Neuron (in vitro differentiated cells): ENCODE results near the gene CACNG1.

ENCODE experiments used
- H2AFZ ChIP-seq: one replicate; pipeline ENCODE4 v1.6.1; 2013; ENCODE audit warnings: low read depth, mild to moderate bottlenecking, inconsistent platforms, low read length, moderate library complexity
- H3K27me3 ChIP-seq: one replicate; pipeline ENCODE4 v1.6.1; 2013; ENCODE audit warnings: low read length; ENCODE audit not compliant: insufficient read depth
- H3K36me3 ChIP-seq: one replicate; pipeline ENCODE4 v1.6.1; 2013; ENCODE audit warnings: low read length; ENCODE audit not compliant: insufficient read depth
- H3K4me1 ChIP-seq: one replicate; pipeline ENCODE4 v1.6.1; 2013; ENCODE audit warnings: low read length; ENCODE audit not compliant: insufficient read depth
- H3K4me3 ChIP-seq: 2 replicates; pipeline ENCODE4 v1.5.1; 2013; ENCODE audit warnings: mild to moderate bottlenecking, low read length, moderate library complexity
- H3K9me3 ChIP-seq: one replicate; pipeline ENCODE4 v1.6.1; 2013; ENCODE audit warnings: low read length

CACNG1 gene

GRCh38 chr17:67018471-67019434 lies 25.6 kb upstream of the CACNG1 start:
- Histone ChIP-seq H3K36me3 (peaks cover 53% of the 10 kb centered on the region), H3K4me3 (no peak overlapping the region), H2AFZ (no peak overlapping the region), H3K27me3 (no peaks in the 10 kb centered on the region), H3K4me1 (no peaks in the 10 kb centered on the region), H3K9me3 (peaks cover 2% of the 10 kb centered on the region)

GRCh38 chr17:67019809-67020208 lies 24.5 kb upstream of the CACNG1 start:
- H3K36me3 ChIP-seq, result peaks cover 58% of the 10 kb centered on the region
- H2AFZ ChIP-seq, result no peak overlapping the region
- H3K4me3 ChIP-seq, result no peak overlapping the region
- no peaks in the 10 kb centered on the region for H3K27me3 ChIP-seq
- H3K4me1 ChIP-seq, result no peaks in the 10 kb centered on the region
- H3K9me3 ChIP-seq, result no peaks in the 10 kb centered on the region

- Histone ChIP-seq H3K9me3 (no peaks in the 10 kb centered on the region), H3K27me3 (no peaks in the 10 kb centered on the region), H2AFZ (no peak overlapping the region)
Observed at GRCh38 chr17:67020293-67020766, 24.0 kb upstream of the CACNG1 start.

GRCh38 chr17:67021196-67021595 lies 23.2 kb upstream of the CACNG1 start:
- Histone ChIP-seq H3K27me3 (no peaks in the 10 kb centered on the region), H2AFZ (no peak overlapping the region), H3K36me3 (peaks cover 60% of the 10 kb centered on the region)

More at GRCh38 chr17:67020293-67020766, 24.0 kb upstream of the CACNG1 start:
- H3K4me1 ChIP-seq, result no peaks in the 10 kb centered on the region
- H3K4me3 ChIP-seq, result no peak overlapping the region
- peaks cover 63% of the 10 kb centered on the region for H3K36me3 ChIP-seq

GRCh38 chr17:67021743-67022450 lies 22.5 kb upstream of the CACNG1 start:
- H3K4me3 ChIP-seq, result no peak overlapping the region
- no peak overlapping the region for H2AFZ ChIP-seq
- no peaks in the 10 kb centered on the region for H3K27me3 ChIP-seq
- H3K4me1 ChIP-seq, result no peaks in the 10 kb centered on the region
- peaks cover 60% of the 10 kb centered on the region for H3K36me3 ChIP-seq
- no peaks in the 10 kb centered on the region for H3K9me3 ChIP-seq

More at GRCh38 chr17:67021196-67021595, 23.2 kb upstream of the CACNG1 start:
- Histone ChIP-seq H3K4me1 (no peaks in the 10 kb centered on the region), H3K9me3 (no peaks in the 10 kb centered on the region), H3K4me3 (no peak overlapping the region)

- no peak overlapping the region for H3K4me3 ChIP-seq
- H3K27me3 ChIP-seq, result no peaks in the 10 kb centered on the region
- peaks cover 60% of the 10 kb centered on the region for H3K36me3 ChIP-seq
- no peaks in the 10 kb centered on the region for H3K9me3 ChIP-seq
- no peak overlapping the region for H2AFZ ChIP-seq
- H3K4me1 ChIP-seq, result no peaks in the 10 kb centered on the region
Observed at GRCh38 chr17:67022451-67022810, 21.9 kb upstream of the CACNG1 start.

- H3K4me1 ChIP-seq, result no peaks in the 10 kb centered on the region
- no peak overlapping the region for H3K4me3 ChIP-seq
- no peak overlapping the region for H2AFZ ChIP-seq
- H3K9me3 ChIP-seq, result no peaks in the 10 kb centered on the region
- H3K36me3 ChIP-seq, result peaks cover 42% of the 10 kb centered on the region
- no peaks in the 10 kb centered on the region for H3K27me3 ChIP-seq
Observed at GRCh38 chr17:67024736-67025135, 19.6 kb upstream of the CACNG1 start.

GRCh38 chr17:67025216-67025792 lies 19.1 kb upstream of the CACNG1 start:
- no peak overlapping the region for H2AFZ ChIP-seq
- H3K27me3 ChIP-seq, result no peaks in the 10 kb centered on the region
- no peaks in the 10 kb centered on the region for H3K4me1 ChIP-seq
- peaks cover 40% of the 10 kb centered on the region for H3K36me3 ChIP-seq
- no peak overlapping the region for H3K4me3 ChIP-seq
- no peaks in the 10 kb centered on the region for H3K9me3 ChIP-seq

- Histone ChIP-seq H3K36me3 (peaks cover 39% of the 10 kb centered on the region), H3K9me3 (peaks cover 1% of the 10 kb centered on the region), H3K27me3 (no peaks in the 10 kb centered on the region), H2AFZ (no peak overlapping the region), H3K4me1 (no peaks in the 10 kb centered on the region), H3K4me3 (no peak overlapping the region)
Observed at GRCh38 chr17:67026341-67026740, 18.0 kb upstream of the CACNG1 start.

GRCh38 chr17:67027031-67027628 lies 17.2 kb upstream of the CACNG1 start:
- Histone ChIP-seq H3K36me3 (peaks cover 36% of the 10 kb centered on the region), H3K9me3 (peaks cover 1% of the 10 kb centered on the region), H3K4me1 (no peaks in the 10 kb centered on the region), H2AFZ (no peak overlapping the region), H3K27me3 (no peaks in the 10 kb centered on the region), H3K4me3 (no peak overlapping the region)

- Histone ChIP-seq H3K36me3 (peaks cover 16% of the 10 kb centered on the region), H2AFZ (no peak overlapping the region), H3K4me1 (no peaks in the 10 kb centered on the region), H3K27me3 (no peaks in the 10 kb centered on the region), H3K9me3 (peaks cover 1% of the 10 kb centered on the region), H3K4me3 (no peak overlapping the region)
Observed at GRCh38 chr17:67030641-67031040, 13.7 kb upstream of the CACNG1 start.

GRCh38 chr17:67032382-67032781 lies 12.0 kb upstream of the CACNG1 start:
- no peak overlapping the region for H3K4me3 ChIP-seq
- H3K27me3 ChIP-seq, result no peaks in the 10 kb centered on the region
- peaks cover 14% of the 10 kb centered on the region for H3K36me3 ChIP-seq
- H2AFZ ChIP-seq, result no peak overlapping the region
- peaks cover 1% of the 10 kb centered on the region for H3K9me3 ChIP-seq
- H3K4me1 ChIP-seq, result no peaks in the 10 kb centered on the region
